Prostate gland (tissue), 2 donors: Measurements from ENCODE around the gene ATXN7.

Source experiments
- POLR2A ChIP-seq: fragments of 450-650 bp; IDR thresholded peaks from one replicate; pipeline ENCODE4 v1.6.1; 2016; ENCODE audit warnings: antibody characterized with exemption, mild to moderate bottlenecking
- POLR2AphosphoS5 ChIP-seq: sonication (generic); formaldehyde crosslinking; IDR thresholded peaks from one replicate; pipeline ENCODE4 v1.6.1; 2017; ENCODE audit warnings: antibody characterized with exemption
- TF ChIP-seq, protein P1 (sequence below), 4 experiments: fragments of 200-600 bp in 2 of 4; fragments of 450-650 bp in 2 of 4; sonication (generic) in 2 of 4; IDR thresholded peaks; 1 replicate in 3 of 4; 2 replicates in 1 of 4; pipeline ENCODE4 v1.5.1; 2016 to 2019; ENCODE audit warnings: antibody characterized with exemption in 4 of 4, mild to moderate bottlenecking in 2 of 4, moderate library complexity in 2 of 4

DNA sequence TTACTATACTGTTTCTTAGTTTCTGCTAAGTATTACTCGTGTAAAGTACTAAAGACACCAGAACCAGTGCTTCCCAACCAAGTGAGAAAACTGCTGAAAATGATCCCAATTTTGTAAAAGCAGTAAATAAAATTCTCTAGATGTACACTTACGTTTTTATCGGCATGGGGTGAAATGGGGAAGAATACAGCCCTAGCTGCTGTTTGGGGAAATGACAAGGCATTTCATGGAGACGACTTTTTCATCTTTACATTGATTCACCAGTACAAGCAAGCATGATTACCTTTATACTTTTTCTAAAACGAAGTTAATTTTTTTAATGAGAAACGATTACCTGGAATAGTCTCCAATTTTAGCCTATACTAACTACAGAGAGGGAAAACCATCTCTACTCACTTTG lies 158.3 kb downstream of the ATXN7 start:
- TF ChIP-seq, protein P1, sequence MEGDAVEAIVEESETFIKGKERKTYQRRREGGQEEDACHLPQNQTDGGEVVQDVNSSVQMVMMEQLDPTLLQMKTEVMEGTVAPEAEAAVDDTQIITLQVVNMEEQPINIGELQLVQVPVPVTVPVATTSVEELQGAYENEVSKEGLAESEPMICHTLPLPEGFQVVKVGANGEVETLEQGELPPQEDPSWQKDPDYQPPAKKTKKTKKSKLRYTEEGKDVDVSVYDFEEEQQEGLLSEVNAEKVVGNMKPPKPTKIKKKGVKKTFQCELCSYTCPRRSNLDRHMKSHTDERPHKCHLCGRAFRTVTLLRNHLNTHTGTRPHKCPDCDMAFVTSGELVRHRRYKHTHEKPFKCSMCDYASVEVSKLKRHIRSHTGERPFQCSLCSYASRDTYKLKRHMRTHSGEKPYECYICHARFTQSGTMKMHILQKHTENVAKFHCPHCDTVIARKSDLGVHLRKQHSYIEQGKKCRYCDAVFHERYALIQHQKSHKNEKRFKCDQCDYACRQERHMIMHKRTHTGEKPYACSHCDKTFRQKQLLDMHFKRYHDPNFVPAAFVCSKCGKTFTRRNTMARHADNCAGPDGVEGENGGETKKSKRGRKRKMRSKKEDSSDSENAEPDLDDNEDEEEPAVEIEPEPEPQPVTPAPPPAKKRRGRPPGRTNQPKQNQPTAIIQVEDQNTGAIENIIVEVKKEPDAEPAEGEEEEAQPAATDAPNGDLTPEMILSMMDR (IDR thresholded peaks at IDR 0.05): no peak
- TF ChIP-seq POLR2A (no peak), POLR2AphosphoS5 (no peak)
